CD4-positive, alpha-beta T cell (primary cell): ENCODE measurements around the gene HACL1. TPM values are rescaled to one million over a fixed set of nuclear protein-coding genes. Genes with fewer than 3 reads are reported as not detected.

Experiments used
- ATAC-seq: fragments of 200-7000 bp; cut with Tn5 transposase; one replicate; pipeline ENCODE4 v1.10.0; 2022; ENCODE audit warnings: mild to moderate bottlenecking; ENCODE audit not compliant: poor library complexity
- CTCF ChIA-PET: fragments of 350-600 bp; sonication (Branson Sonifier 250); formaldehyde crosslinking; loops from one replicate; lab custom pipeline; 2021; ENCODE audit warnings: antibody characterized with exemption, inconsistent platforms; lab: Charles Lee
- POLR2A ChIA-PET: fragments of 350-600 bp; sonication (Branson Sonifier 250); formaldehyde crosslinking; loops from one replicate; lab custom pipeline; 2021; ENCODE audit warnings: antibody characterized with exemption, inconsistent platforms; lab: Charles Lee
- DNase-seq, 14 experiments: peaks; one replicate each; pipeline ENCODE4 v3.0.0-alpha.2; 2013 to 2020; ENCODE audit warnings: mixed read lengths in 2 of 14
- H3K27ac ChIP-seq, 2 donors: one replicate each; pipeline versions ENCODE4 v1.5.1 to v1.7.0; 2013; ENCODE audit warnings: low read length in 2 of 2, low read depth in 1 of 2, mild to moderate bottlenecking in 1 of 2
- H3K27me3 ChIP-seq, 2 experiments: 1 replicate in 1 of 2; 2 replicates in 1 of 2; pipeline versions ENCODE4 v1.6.1 to v1.7.0; 2013; ENCODE audit warnings: low read length in 2 of 2, control low read depth in 1 of 2, mild to moderate bottlenecking in 1 of 2, moderate library complexity in 1 of 2; ENCODE audit not compliant: insufficient read depth in 2 of 2, control insufficient read depth in 1 of 2
- H3K36me3 ChIP-seq: one replicate; pipeline ENCODE4 v1.6.1; 2013; ENCODE audit warnings: low read length, control low read depth; ENCODE audit not compliant: insufficient read depth
- H3K4me1 ChIP-seq: one replicate; pipeline ENCODE4 v1.6.1; 2013; ENCODE audit warnings: low read length, control low read depth; ENCODE audit not compliant: insufficient read depth
- H3K4me3 ChIP-seq: one replicate; pipeline ENCODE4 v1.5.1; 2013; ENCODE audit warnings: mild to moderate bottlenecking, low read length, moderate library complexity
- H3K9me3 ChIP-seq, 2 experiments: 1 replicate in 1 of 2; 2 replicates in 1 of 2; pipeline versions ENCODE4 v1.6.1 to v1.7.0; 2013; ENCODE audit warnings: low read length in 2 of 2, mild to moderate bottlenecking in 2 of 2, control low read depth in 1 of 2, moderate library complexity in 1 of 2; ENCODE audit not compliant: control insufficient read depth in 1 of 2, insufficient read depth in 1 of 2
- H3K27ac Mint-ChIP-seq: one replicate; pipeline ENCODE4 v1.8.0; 2020; ENCODE audit warnings: mixed read lengths
- H3K27me3 Mint-ChIP-seq: one replicate; pipeline ENCODE4 v1.8.0; 2021; ENCODE audit warnings: mixed read lengths
- H3K36me3 Mint-ChIP-seq: one replicate; pipeline ENCODE4 v1.8.0; 2021; ENCODE audit warnings: low read depth, mixed read lengths
- H3K4me1 Mint-ChIP-seq: one replicate; pipeline ENCODE4 v1.8.0; 2021; ENCODE audit warnings: low read depth, mixed read lengths
- H3K4me3 Mint-ChIP-seq: one replicate; pipeline ENCODE4 v1.8.0; 2020; ENCODE audit warnings: mild to moderate bottlenecking, mixed read lengths
- H3K9me3 Mint-ChIP-seq: one replicate; pipeline ENCODE4 v1.8.0; 2020; ENCODE audit warnings: mixed read lengths
- CTCF ChIP-seq: fragments of 200-600 bp; IDR thresholded peaks from one replicate; pipeline ENCODE4 v1.8.0; 2022; ENCODE audit warnings: antibody characterized with exemption, mild to moderate bottlenecking
- intact Hi-C, 2 experiments: fragments of 100-400 bp; cut with DNase I in 1 of 2; cut with micrococcal nuclease in 1 of 2; formaldehyde crosslinking; loops; one replicate each; pipeline versions ENCODE4 v1.15.1 to v1.9.0; 2023 to 2025; cut with DNase I, micrococcal nuclease
- total RNA-seq, 174 experiments: library from RNA in 2 of 174; stranded (reverse) in 2 of 174; gene quantifications; one replicate each; pipeline ENCODE4 v1.2.3 and lab custom pipeline; 2021 to 2026

Gene HACL1
- total RNA-seq, 2 experiments from 2014 or later: 26.6 to 33.2 TPM

- Mint-ChIP-seq H3K9me3 (no peaks in the 10 kb centered on the region), H3K36me3 (no peaks in the 10 kb centered on the region), H3K4me3 (peak within 1 kb of the TSS; percentile 53), H3K27ac (no peak within 1 kb of the TSS), H3K27me3 (peaks cover 5% of the 10 kb centered on the region), H3K4me1 (peaks cover 6% of the 10 kb centered on the region)
- no peaks in the 10 kb centered on the region for H3K36me3 ChIP-seq
- POLR2A ChIA-PET: no interaction called here
- peak within 1 kb of the TSS in 1 of 2 donors; percentile 15 for H3K27ac ChIP-seq
- peaks cover 0 to 4% of the 10 kb centered on the region in 2 experiments for H3K27me3 ChIP-seq
- intact Hi-C loops: no loop called here
- peaks cover 23% of the 10 kb centered on the region for H3K4me1 ChIP-seq
- H3K9me3 ChIP-seq: peaks cover 0 to 3% of the 10 kb centered on the region in 2 experiments
- DNase-seq: no peak
- peak within 1 kb of the TSS; percentile 45 for H3K4me3 ChIP-seq
- CTCF ChIA-PET: no interaction called here
- TF ChIP-seq CTCF: no peak
- no peak for ATAC-seq
These were observed 79.8 kb downstream of the HACL1 start, which contains the start of gene COLQ for GRCh38 chr3:15521573-15521965. TSS of gene COLQ (minus strand) at chr3:15521706. CDS start at chr3:15521625, 81 bp downstream.

- no peak for ATAC-seq
- ChIA-PET POLR2A (no interaction called here), CTCF (no interaction called here)
- H3K27me3 ChIP-seq: peaks cover 0 to 4% of the 10 kb centered on the region in 2 experiments
- H3K36me3 Mint-ChIP-seq: no peaks in the 10 kb centered on the region
- no peaks in the 10 kb centered on the region for H3K36me3 ChIP-seq
- intact Hi-C loops: no loop called here
- TF ChIP-seq CTCF: no peak
- peak overlapping the region; percentile 53 for H3K4me3 Mint-ChIP-seq
- H3K4me3 ChIP-seq: peak overlapping the region; percentile 45
- peaks cover 5% of the 10 kb centered on the region for H3K27me3 Mint-ChIP-seq
- H3K4me1 Mint-ChIP-seq: peaks cover 6% of the 10 kb centered on the region
- H3K27ac Mint-ChIP-seq: no peak overlapping the region
- H3K9me3 ChIP-seq: peaks cover 0 to 3% of the 10 kb centered on the region in 2 experiments
- H3K4me1 ChIP-seq: peaks cover 23% of the 10 kb centered on the region
- peak overlapping the region in 1 of 2 donors; percentile 15 for H3K27ac ChIP-seq
- DNase-seq: no peak
- no peaks in the 10 kb centered on the region for H3K9me3 Mint-ChIP-seq
These were observed 80.4 kb downstream of the HACL1 start for GRCh38 chr3:15520804-15521572.

- ATAC-seq (no peak), DNase-seq (peak in 2 of 14 experiments; percentile 2 to 61)
- no peaks in the 10 kb centered on the region for H3K9me3 ChIP-seq
- Mint-ChIP-seq H3K27me3 (peaks cover 5% of the 10 kb centered on the region), H3K9me3 (no peaks in the 10 kb centered on the region), H3K27ac (no peak overlapping the region), H3K4me1 (peaks cover 6% of the 10 kb centered on the region), H3K36me3 (no peaks in the 10 kb centered on the region), H3K4me3 (no peak overlapping the region)
- H3K4me1 ChIP-seq: peaks cover 23% of the 10 kb centered on the region
- ChIA-PET CTCF (no interaction called here), POLR2A (interaction anchor here (0.7 kb wide), 1 partner anchor 16 kb away, joined by 3 read pairs; no protein-coding TSS in a partner anchor)
- no peak overlapping the region for H3K27ac ChIP-seq
- peaks cover 0 to 4% of the 10 kb centered on the region in 2 experiments for H3K27me3 ChIP-seq
- H3K4me3 ChIP-seq: peak overlapping the region; percentile 45
- TF ChIP-seq CTCF: no peak
- intact Hi-C loops: no loop called here
- H3K36me3 ChIP-seq: no peaks in the 10 kb centered on the region
These were observed 81.2 kb downstream of the HACL1 start for GRCh38 chr3:15520185-15520584.
